ENCODE results near the gene TRIM15.

Gene TRIM15

GRCh38 chr6:30145818-30146217 is 17.5 kb upstream of the TRIM15 start:
- DNase-seq (ENCODE audit: low read depth in 2 of 2), result no peak

DNA sequence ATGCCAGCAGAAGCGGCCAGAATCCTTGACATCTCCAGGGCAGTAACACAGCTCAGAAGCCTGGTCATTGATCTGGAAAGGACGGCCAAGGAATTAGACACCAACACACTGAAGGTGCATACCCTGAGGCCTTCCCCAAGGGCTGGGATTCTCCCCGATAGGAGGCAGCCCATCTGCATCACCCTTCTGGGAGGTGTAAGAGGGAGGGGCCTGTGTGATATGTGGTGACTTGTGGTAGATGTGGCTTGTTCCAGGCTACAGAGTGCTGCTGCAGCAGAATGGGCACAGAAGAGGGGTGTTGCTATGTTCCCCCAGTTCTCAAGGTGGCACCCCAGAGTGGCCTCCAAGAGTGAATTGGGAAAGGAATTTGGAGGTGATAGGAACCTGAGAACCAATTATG is 16.2 kb upstream of the TRIM15 start:
- no peak for DNase-seq (ENCODE audit: low read depth in 2 of 2)

DNA sequence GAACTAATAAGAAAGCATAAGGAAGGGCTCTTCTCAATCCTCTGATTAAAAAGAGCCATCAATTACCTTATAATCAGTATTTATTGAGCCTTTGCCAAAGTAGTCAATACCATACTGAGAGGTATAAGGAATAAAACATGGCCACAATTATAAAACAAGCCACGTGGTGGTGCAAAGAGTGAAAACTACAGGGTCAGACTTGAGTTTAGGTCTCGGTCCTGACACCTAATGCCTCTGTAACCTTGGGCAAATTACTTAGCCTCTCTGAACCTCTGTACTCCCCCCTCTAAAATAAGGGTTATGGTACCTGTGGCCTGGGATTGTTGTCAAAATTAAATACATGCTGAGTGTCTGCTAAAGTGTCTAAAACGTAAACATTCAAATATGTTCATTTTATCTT is 14.1 kb upstream of the TRIM15 start:
- no peak for DNase-seq (ENCODE audit: low read depth in 2 of 2)

DNA sequence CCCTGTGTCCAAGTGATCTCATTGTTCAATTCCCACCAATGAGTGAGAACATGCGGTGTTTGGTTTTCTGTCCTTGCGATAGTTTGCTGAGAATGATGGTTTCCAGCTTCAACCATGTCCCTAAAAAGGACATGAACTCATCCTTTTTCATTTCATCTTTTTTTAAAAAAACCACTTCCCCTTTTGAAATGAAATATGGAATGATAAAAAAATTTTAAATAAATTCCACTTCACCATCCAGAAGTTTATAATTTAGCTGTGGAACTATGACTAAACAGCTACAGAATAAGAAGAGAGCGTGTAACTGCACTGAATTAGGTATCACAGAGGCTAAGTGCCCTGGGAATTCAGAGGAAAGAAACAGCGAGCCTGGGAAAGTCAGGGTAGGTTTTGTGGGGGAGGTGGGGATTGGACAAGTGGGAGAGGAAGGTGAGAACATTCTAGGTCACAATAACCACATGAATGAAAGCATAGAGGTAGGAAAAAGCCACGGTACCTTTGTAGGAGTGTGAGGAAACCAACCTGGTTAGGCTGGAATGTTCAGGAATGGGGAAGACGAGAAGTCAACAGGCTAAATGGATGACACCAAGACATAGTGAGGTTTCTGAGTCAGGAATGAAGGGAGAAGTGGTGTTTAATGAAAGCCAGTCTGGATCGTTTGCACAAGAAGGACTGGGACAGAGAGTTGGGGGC is 13.3 kb upstream of the TRIM15 start:
- no peak for DNase-seq (ENCODE audit: low read depth in 2 of 2)

DNA sequence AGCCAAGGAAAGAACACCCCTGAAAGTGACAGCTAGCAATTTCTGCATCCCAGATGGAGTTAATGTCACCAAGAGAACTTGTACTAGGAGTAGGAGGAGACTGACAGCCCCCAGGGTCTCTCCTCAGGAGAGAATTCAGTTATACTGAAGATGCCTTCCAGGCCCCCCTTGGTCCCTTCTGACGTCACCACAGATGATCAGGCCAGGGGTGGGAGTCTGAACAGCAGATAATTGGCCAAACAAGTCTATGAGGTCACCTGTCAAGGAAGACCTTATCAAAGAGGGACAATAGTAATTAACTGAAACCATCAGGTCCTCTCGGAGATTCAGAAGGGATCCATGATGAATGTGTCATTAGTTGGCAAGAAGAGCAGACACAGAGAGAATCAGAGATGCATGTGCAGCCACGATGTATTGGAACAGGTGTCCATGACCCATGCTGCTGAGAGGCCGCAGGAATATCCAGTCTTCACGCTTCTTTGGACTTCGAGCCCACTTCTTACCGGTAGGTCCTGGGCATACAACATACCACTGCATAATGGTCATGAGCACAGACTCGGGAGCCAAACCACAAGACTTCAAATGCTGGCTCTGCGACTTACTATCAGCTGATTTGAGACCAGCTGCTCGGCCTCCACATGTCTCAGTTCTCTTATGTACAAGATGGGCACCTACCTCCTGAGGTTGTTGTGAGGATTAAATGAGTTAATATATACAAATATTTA is 12.5 kb upstream of the TRIM15 start:
- no peak for DNase-seq (ENCODE audit: low read depth in 2 of 2)

- no peak for DNase-seq (ENCODE audit: low read depth in 2 of 2)
These were observed 11.8 kb upstream of the TRIM15 start for GRCh38 chr6:30151580-30151979.

DNA sequence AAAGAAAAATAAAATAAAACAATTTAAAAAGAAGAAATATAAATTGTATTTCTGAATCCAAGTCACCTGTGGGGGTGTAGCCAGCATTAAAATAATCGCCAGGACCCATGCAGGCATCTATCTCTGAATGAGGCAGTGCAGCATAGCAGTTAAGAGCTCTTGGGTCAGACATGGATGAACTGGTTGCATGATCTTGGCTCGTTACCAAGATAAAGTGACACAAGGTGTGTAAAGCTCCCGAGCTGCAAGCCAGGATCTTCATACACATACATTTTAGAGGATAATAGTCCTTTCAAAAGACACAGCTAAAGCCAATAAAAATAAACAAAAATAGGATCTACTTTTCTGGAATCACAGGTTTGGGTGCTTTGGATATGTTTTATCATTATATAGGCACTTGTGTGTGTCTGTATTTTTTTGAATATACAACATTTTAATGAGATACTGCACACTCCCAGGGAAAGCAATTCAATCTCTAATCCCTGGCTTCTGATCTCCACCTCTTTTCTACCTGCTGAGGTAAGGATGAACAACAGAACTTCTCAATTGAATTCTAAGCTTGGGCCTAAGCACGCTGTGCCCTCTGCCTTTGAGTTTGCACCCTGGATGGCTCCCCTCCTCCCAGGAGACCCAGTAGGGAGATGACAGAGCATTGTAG is 11.2 kb upstream of the TRIM15 start:
- no peak for DNase-seq (ENCODE audit: low read depth in 2 of 2)

- no peak for DNase-seq (ENCODE audit: low read depth in 2 of 2)
These were observed 10.3 kb upstream of the TRIM15 start for GRCh38 chr6:30152910-30153610.

DNA sequence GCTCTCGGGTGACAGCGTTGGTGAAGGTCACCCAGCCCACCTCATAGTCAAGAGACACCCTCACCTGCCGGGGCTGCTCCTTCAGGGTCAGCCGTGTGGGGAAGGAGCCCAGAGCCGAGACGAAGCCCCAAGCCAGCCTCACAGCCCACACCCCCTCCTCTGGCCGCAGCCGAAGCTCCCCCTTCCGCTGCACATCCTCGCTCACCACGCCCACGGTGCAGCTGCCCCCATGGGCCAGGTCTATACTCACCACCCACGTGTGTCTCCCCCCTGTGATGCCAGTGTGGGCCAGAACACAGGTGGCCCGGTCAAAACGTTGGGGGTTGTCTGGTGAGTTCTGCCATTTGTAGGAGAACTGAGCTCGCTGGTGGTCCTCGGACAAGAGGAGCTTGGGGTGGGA is 9.3 kb upstream of the TRIM15 start:
- DNase-seq (ENCODE audit: low read depth in 2 of 2), result no peak

DNA sequence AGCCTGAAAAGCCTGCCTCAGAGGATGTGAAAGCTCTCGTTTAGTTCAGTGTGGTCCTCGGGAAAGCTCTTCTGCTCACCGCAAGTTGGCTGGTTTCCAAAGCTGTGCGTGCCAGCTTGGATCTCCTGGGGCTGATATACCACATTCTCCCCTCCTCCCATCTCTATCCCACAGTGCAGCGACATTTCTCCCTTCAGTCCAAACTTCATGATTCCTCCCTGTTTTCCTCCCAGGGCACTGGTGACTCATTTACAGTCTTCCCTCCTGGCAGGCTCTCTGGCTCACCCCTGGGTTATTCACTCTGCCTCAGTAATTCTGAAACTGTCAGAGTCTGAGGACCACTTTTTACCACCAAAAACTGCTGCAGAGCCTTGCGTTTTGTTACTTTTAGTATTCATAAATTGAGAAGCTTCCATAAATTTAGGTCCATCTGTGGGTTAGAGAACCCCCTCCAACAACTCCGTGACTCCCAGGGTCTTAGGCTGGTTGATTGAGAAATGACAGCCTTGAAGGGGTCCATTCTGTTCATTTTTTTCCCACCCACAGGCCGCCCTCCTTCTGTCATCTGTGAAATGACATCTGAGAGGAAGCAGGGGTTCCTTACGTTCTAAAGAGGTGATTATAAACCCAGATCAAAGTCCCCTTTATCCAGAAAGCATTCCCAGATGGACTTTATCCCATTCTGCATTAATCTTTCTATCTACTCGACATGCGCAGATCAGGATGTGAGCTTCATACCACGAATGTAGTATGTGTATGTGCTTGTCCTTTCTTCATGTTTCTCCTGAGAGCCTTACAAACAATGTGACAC is 8.4 kb upstream of the TRIM15 start:
- no peak for DNase-seq (ENCODE audit: low read depth in 2 of 2)

- DNase-seq (ENCODE audit: low read depth in 2 of 2), result no peak
These were observed 7.7 kb upstream of the TRIM15 start for GRCh38 chr6:30155520-30156261.

DNA sequence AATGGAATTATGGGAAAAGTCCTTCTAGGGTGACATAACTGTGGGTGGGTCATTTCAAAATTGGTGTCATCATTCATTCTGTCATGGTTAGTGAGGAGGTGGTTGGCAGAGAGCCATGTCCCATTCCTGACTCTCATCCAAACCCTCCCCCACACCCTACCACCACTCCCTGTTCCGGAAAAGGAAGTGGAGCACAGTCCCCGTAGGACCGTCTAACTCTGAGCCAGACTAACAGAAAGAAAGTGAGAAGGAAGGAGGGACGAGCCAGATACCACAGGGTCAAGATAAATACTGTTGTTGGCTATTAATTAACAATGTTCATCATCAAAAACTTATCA is 7.1 kb upstream of the TRIM15 start:
- no peak for DNase-seq (ENCODE audit: low read depth in 2 of 2)

DNA sequence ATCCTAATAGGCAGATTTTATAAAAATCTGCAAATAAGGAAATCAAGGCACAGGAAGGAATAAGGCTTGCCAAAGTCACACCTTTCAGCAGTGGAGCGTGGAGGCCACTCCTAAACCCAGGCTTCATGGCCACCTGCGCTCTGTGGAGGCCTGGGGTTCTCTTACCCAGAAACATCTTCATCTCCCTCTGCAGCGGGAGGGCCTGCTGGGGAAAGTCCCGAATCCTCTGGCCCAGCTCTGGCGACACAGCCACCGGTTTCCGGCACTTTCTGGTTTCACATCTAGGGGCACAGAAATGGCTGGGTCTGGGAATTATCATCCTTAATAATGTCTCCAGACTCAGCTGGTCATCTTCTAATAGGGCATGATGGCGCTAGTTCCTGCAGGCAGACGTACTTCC is 6.6 kb upstream of the TRIM15 start:
- no peak for DNase-seq (ENCODE audit: low read depth in 2 of 2)

- no peak for DNase-seq (ENCODE audit: low read depth in 2 of 2)
These were observed 5.8 kb upstream of the TRIM15 start for GRCh38 chr6:30157581-30157980.

DNA sequence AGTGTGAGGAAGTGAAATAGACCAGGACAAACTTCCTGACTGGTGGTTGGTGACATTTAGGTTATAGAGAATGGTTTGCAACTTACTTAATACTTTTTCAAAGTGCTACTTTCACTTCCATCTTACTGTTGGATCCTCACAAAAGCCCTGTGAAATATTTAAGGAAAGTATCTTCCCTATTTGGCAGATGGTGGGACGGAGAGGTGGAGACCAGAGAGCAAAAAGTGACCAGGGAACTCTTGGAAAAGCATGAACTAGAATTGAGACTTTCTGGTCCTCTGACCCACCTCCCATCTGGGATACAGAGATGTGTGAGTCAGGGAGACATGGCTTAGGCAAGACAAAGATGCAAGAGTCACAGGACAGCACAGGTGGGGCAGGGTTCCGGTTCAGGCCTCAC is 5.3 kb upstream of the TRIM15 start:
- no peak for DNase-seq (ENCODE audit: low read depth in 2 of 2)

DNA sequence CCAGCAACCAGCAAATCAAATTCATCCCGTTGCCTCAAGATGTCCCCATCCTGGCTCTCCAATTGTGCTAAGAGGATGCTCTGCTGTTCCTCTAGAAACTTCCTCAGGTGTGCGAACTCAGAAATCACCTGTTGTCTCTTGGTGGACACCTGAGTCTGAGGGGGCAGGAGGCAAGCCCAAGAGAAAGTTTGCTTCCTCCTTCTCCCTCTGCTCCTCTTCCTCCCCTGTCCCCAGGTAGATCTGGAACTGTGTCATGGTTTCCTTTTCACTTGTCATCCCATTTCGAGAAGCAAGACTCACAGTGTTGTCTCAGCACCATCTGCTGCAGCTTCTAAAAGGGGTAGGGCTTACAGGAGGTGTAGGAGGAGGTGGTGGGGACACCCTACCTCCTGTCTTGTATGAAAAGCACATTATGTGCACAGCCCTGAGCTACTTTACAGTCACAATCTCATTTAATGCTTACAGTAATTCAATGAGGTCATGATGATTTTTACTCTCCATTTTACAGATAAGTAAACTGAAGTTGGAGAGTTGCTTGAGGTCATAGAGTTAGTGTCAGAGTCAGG is 4.8 kb upstream of the TRIM15 start:
- no peak for DNase-seq (ENCODE audit: low read depth in 2 of 2)

DNA sequence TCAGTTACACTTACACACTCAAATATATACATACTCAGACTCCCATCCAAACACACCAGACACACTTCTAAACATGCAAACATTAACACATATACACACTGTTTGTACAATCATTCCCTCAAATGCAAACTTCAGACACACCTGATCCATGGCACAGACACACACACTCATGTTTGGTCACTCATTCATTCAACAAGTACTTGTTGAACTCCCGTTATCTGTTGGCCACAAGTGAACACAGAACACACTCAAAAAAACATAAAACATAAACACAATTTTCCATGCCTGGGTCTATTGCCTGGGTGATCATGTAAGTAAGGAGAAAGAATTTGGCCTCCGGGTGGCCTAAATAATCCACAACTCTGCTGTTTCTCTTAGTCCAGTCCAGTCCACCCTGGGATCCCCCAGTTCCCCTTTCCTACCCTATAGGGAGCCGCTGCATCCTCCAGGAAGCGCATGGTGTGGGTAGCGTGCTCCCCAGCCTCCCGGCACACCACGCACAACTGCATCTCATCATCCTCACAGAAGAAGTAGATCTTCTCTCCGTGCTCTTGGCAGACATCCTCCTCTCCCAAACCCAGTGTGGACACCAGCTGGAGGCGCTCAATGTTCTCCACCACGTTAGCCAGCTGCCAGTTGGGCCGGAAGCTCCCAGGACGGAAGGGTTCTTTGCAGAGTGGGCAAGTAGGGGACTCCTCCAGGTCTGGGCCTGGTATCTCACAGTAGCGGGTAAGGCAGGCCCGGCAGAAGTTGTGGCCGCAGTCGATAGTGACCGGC is 3.1 kb upstream of the TRIM15 start:
- DNase-seq (ENCODE audit: low read depth in 2 of 2), result no peak

DNA sequence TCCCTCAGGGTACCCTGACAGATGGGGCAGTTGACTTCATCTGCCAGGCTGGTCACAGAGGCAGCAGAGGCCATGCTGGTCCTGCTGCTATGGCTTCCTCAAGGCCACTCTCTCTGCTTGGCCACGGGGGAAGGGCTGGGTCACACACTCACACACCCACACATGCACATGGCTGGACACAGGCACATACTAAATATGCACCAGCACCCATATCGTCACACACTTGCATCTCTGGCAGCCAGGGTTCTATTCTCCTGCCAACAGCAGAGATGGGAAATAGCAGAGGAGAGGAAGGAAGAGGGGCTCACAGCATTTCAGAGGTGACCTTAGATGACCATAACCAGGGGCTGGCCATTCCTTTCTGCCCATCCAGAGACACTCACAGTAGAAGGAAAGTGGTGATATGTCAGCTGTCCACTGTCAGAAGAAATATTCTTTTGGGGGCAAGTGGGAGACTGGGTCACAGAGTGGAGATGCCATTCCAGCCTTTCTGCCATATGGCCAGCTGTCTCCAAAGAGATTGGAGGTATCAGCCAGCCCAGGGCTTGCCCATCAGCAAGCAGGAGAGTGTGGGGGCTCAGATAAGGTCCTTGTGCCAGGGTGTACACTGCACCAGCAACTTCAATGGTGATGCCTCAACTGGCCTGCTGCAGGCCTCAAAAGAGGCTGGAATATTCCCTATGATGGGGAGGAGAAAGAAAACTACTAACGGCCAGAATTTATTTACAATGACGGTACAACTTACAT is 2.4 kb upstream of the TRIM15 start, which contains the start of gene TRIM10:
Gene TRIM10 (minus strand): TSS at position 427 of the 747 bp plus-strand sequence. CDS start 353 bp downstream, at position 74.
- DNase-seq (ENCODE audit: low read depth in 2 of 2), result no peak

Data from stimulated activated CD4-positive, alpha-beta T cell treated with anti-CD3 and anti-CD28 coated beads, Interleukin-12 subunit alpha, Interleukin-12 subunit beta, amount 100 ng/mL, for 24 hours (primary cell).